ENCODE results near the gene NPTX1. TPM values are rescaled to one million over a fixed set of nuclear protein-coding genes. Genes with fewer than 3 reads are reported as not detected.

Gene NPTX1
- total RNA-seq, 1 donor from 2014 or later: 0.10 TPM

GRCh38 chr17:80519091-80519781, 42.8 kb upstream of the NPTX1 start:
- no peak overlapping the region for H3K27ac Mint-ChIP-seq (ENCODE audit: unreplicated experiment)
- peak overlapping the region; percentile 60 for H3K4me3 Mint-ChIP-seq (ENCODE audit: unreplicated experiment)
- no peaks in the 10 kb centered on the region for H3K36me3 Mint-ChIP-seq (ENCODE audit: low read depth, unreplicated experiment)
- H3K27me3 Mint-ChIP-seq (ENCODE audit: unreplicated experiment): peaks cover 6% of the 10 kb centered on the region
- peaks cover 17% of the 10 kb centered on the region for H3K4me1 Mint-ChIP-seq (ENCODE audit: unreplicated experiment)
- DNase-seq (ENCODE audit: low spot score): no peak
- no peaks in the 10 kb centered on the region for H3K9me3 Mint-ChIP-seq (ENCODE audit: unreplicated experiment)
- no peak for TF ChIP-seq CTCF (IDR thresholded peaks at IDR 0.05; ENCODE audit: unreplicated experiment)

- Mint-ChIP-seq H3K9me3 (ENCODE audit: unreplicated experiment) (no peaks in the 10 kb centered on the region), H3K27me3 (ENCODE audit: unreplicated experiment) (peaks cover 6% of the 10 kb centered on the region), H3K4me3 (ENCODE audit: unreplicated experiment) (no peak overlapping the region), H3K27ac (ENCODE audit: unreplicated experiment) (no peak overlapping the region), H3K36me3 (ENCODE audit: low read depth, unreplicated experiment) (no peaks in the 10 kb centered on the region), H3K4me1 (ENCODE audit: unreplicated experiment) (peaks cover 20% of the 10 kb centered on the region)
- DNase-seq (ENCODE audit: low spot score): no peak
- no peak for TF ChIP-seq CTCF (IDR thresholded peaks at IDR 0.05; ENCODE audit: unreplicated experiment)
These were observed 42.0 kb upstream of the NPTX1 start for GRCh38 chr17:80518392-80518791.

GRCh38 chr17:80517641-80518040, 41.2 kb upstream of the NPTX1 start:
- no peaks in the 10 kb centered on the region for H3K36me3 Mint-ChIP-seq (ENCODE audit: low read depth, unreplicated experiment)
- peaks cover 6% of the 10 kb centered on the region for H3K27me3 Mint-ChIP-seq (ENCODE audit: unreplicated experiment)
- TF ChIP-seq CTCF (IDR thresholded peaks at IDR 0.05; ENCODE audit: unreplicated experiment): no peak
- DNase-seq (ENCODE audit: low spot score): no peak
- H3K9me3 Mint-ChIP-seq (ENCODE audit: unreplicated experiment): no peaks in the 10 kb centered on the region
- peaks cover 20% of the 10 kb centered on the region for H3K4me1 Mint-ChIP-seq (ENCODE audit: unreplicated experiment)
- H3K27ac Mint-ChIP-seq (ENCODE audit: unreplicated experiment): no peak overlapping the region
- no peak overlapping the region for H3K4me3 Mint-ChIP-seq (ENCODE audit: unreplicated experiment)

- no peak overlapping the region for H3K27ac Mint-ChIP-seq (ENCODE audit: unreplicated experiment)
These were observed 39.9 kb upstream of the NPTX1 start for GRCh38 chr17:80516171-80516932.

More at GRCh38 chr17:80516171-80516932, 39.9 kb upstream of the NPTX1 start:
- Mint-ChIP-seq H3K27me3 (ENCODE audit: unreplicated experiment) (peaks cover 4% of the 10 kb centered on the region), H3K4me1 (ENCODE audit: unreplicated experiment) (peaks cover 20% of the 10 kb centered on the region), H3K9me3 (ENCODE audit: unreplicated experiment) (no peaks in the 10 kb centered on the region), H3K36me3 (ENCODE audit: low read depth, unreplicated experiment) (no peaks in the 10 kb centered on the region), H3K4me3 (ENCODE audit: unreplicated experiment) (no peak overlapping the region)
- TF ChIP-seq CTCF (IDR thresholded peaks at IDR 0.05; ENCODE audit: unreplicated experiment): no peak
- DNase-seq (ENCODE audit: low spot score): no peak

All from endothelial cell (in vitro differentiated cells).